RWPE1 (cell line): ENCODE data around the gene KLHL14.

Source experiments
- CTCF ChIA-PET: fragments of 350-600 bp; sonication (Branson Sonifier 250); formaldehyde crosslinking; extraction: SDS; loops from one replicate; lab custom pipeline; 2021; lab: Yijun Ruan, JAX
- POLR2A ChIA-PET: fragments of 400-600 bp; formaldehyde crosslinking; extraction: SDS; loops from one replicate; lab custom pipeline; 2020; ENCODE audit warnings: antibody characterized with exemption; ENCODE audit not compliant: low non-redundant PET; lab: Yijun Ruan, JAX
- DNase-seq: peaks from one replicate; pipeline ENCODE4 v3.0.0; 2012; ENCODE audit warnings: low spot score
- H3K27ac ChIP-seq: fragments of 450-650 bp; 2 replicates; pipeline ENCODE4 v1.5.1; 2017
- TF ChIP-seq, protein P1 (sequence below): fragments of 450-650 bp; conservative IDR thresholded peaks from 2 replicates; pipeline ENCODE4 v1.5.1; 2017; ENCODE audit warnings: low read depth, mild to moderate bottlenecking

Gene KLHL14

DNA sequence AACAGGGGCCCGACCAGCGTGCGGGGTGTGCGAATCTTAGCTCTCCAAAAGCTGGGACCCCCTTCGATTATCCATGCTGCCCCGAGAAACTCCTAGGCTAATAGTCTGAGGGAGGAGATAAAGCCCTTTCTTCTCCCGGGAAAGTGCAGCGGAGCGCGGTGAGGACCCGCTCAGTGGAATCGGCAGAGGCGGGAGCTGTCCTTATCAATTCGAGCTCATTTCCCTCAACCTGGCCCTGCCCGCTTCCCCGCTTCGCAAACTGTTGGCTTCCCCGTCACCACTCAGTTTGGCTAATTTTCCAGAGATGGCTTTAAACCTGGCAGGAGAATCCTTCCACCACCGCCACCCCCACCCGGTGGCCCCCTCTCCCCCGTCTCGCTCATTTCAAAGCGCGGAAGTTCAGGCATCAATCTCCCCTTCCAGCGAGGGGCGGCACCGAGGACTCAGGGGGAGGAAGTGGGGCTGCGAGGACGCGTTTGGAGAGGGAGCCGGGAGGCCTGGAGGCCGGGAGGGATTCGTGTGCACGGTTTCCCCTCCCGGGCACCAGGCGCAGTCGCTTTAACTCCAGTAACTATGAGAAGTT lies 1.6 kb downstream of the KLHL14 start:
- H3K27ac ChIP-seq, result no peak overlapping the region
- CTCF ChIA-PET, result no interaction called here
- no peak for DNase-seq
- POLR2A ChIA-PET, result no interaction called here
- TF ChIP-seq, protein P1, sequence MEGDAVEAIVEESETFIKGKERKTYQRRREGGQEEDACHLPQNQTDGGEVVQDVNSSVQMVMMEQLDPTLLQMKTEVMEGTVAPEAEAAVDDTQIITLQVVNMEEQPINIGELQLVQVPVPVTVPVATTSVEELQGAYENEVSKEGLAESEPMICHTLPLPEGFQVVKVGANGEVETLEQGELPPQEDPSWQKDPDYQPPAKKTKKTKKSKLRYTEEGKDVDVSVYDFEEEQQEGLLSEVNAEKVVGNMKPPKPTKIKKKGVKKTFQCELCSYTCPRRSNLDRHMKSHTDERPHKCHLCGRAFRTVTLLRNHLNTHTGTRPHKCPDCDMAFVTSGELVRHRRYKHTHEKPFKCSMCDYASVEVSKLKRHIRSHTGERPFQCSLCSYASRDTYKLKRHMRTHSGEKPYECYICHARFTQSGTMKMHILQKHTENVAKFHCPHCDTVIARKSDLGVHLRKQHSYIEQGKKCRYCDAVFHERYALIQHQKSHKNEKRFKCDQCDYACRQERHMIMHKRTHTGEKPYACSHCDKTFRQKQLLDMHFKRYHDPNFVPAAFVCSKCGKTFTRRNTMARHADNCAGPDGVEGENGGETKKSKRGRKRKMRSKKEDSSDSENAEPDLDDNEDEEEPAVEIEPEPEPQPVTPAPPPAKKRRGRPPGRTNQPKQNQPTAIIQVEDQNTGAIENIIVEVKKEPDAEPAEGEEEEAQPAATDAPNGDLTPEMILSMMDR, result no peak

DNA sequence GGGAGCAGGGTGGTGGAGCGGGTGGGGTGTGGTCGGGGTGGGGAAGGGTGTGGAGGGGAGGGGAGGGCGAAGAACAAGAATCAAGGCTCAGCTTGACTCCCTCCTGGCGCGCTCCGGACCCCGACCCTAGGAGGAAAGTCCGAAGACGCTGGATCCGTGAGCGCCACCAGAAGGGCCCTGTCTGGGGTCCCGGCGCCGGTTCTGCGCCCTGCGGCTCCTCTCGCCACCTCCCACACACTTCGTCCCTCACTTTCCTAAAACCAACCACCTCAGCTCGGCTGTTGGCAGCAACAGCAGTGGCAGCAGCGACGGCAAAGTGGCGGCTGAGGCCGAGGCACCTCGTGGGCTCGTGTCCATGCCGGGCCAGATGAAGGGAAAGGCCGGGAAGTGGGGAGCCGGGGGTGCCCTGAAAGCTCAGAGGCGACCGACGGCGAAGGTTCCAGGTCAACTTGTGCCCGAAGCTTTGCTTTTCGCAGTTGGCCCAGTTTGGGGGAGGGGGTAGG lies 2.1 kb downstream of the KLHL14 start:
- no peak overlapping the region for H3K27ac ChIP-seq
- TF ChIP-seq, protein P1, result no peak
- DNase-seq, result no peak
- POLR2A ChIA-PET, result no interaction called here
- CTCF ChIA-PET, result no interaction called here

DNA sequence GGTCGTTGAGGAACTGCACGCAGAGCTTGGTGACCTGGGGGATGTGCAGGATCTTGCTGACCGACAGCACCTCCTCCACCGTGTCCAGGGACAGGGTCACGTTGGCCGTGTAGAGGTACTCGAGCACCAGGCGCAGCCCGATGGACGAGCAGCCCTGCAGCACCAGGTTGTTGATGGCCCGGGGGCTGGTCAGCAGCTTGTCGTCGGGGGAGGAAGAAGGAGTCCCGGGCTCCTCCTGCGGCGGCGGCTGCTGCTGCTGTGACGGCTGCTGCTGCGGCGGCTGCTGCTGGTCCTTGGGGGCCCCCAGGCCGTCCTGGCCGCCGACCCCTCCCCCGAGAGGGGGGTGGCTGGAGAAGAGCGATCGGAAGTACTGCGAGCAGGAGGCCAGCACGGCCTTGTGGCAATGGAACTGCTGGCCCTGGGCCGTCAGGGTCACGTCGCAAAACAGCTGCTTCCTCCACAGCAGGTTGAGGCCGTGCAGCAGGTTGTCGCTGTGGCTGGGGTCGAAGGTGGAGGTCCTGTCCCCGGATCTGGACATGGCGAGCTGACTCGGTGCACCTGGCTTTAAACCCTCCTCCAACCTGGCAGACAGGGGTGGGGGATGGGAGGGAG lies 2.7 kb downstream of the KLHL14 start:
- CTCF ChIA-PET, result no interaction called here
- POLR2A ChIA-PET, result no interaction called here
- TF ChIP-seq, protein P1, result no peak
- no peak for DNase-seq
- H3K27ac ChIP-seq, result no peak overlapping the region

DNA sequence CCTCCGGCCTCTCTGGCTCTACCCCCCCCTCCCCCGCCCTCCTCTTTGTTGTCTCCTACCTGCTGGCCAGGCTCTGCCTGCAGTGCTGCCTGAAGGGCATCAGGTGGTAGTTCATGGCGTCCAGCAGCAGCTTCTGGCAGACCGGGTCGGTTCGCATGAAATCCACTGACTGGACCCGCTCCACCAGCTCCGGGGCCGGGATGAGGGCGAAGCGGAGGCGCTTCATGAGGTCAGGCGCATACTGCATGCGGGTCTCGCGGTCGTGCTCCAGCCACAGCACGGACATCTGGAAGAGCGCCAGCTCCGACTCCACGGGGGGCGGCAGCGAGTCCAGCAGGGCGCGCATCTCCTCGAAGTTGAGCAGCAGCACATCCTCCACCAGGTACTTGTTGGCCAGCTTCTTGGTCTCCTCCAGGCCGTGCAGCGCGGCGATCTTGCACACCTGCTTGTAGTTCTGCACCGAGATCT lies 3.2 kb downstream of the KLHL14 start:
- ChIA-PET CTCF (interaction anchor here (0.6 kb wide), 1 partner anchor 691 kb away, joined by 3 read pairs; no protein-coding TSS in a partner anchor), POLR2A (no interaction called here)
- no peak for DNase-seq
- TF ChIP-seq, protein P1, result no peak
- no peak overlapping the region for H3K27ac ChIP-seq

DNA sequence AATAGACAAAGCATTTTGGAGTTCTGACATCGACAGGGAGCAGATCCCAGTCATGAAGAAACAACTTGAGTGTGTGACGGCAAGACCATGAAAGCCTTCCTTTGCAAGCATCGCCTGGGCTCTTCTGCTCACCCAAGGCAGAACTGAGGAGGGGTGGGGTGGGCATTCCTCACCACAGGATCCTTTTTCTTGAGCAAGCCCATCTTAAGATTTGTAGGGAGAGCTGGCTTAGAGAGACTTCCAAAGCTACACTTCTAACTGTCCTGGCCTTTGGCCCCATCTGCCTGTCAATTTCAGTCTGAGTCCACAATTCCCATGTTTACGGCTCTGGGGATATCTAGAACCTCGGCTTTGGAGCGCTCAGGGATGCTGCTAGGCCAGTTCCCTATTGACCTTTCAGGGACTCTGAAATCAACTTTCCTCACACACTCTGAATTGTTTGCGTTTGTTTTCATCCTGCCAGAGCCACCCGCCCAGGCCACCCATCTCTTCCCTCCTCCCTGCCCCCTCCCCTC lies 3.7 kb downstream of the KLHL14 start:
- ChIA-PET CTCF (interaction anchor here (0.6 kb wide), 1 partner anchor 691 kb away, joined by 3 read pairs; no protein-coding TSS in a partner anchor), POLR2A (no interaction called here)
- DNase-seq, result no peak
- TF ChIP-seq, protein P1, result no peak
- H3K27ac ChIP-seq, result no peak overlapping the region

DNA sequence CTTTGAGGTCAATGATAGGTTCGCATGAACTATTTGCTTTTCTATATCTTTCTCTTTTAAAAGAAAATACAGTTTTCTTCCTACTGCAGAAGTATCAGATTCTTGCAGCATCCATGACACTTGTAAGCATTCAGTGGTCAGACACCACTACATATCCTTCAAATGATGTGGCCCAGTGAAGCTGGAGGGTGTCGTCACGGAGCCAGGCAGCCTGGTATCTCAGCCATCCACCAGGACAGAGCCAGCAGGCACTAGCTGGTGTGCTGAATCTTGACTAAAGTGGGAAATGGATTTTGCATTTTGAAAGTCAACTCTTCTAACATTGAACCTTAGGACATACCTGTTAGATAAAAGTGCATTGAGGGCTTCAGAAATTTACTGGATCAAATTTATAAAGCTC lies 5.4 kb downstream of the KLHL14 start:
- ChIA-PET POLR2A (no interaction called here), CTCF (no interaction called here)
- H3K27ac ChIP-seq, result no peak overlapping the region
- no peak for DNase-seq
- TF ChIP-seq, protein P1, result no peak
